Endodermal cell (in vitro differentiated cells): ENCODE data around the gene ADD1. TPM values are rescaled to one million over a fixed set of nuclear protein-coding genes. Genes with fewer than 3 reads are reported as not detected.
A peak's percentile ranks its signal among the peaks of the same experiment; 100 is the strongest.

ENCODE experiments used
- DNase-seq: peaks from one replicate; pipeline ENCODE4 v3.0.0-alpha.2; 2017
- H3K27ac ChIP-seq: 2 replicates; pipeline ENCODE4 v1.5.1; 2013; ENCODE audit warnings: mild to moderate bottlenecking, low read depth, low read length, moderate library complexity
- H3K27me3 ChIP-seq: 2 replicates; pipeline ENCODE4 v1.6.1; 2013; ENCODE audit warnings: mild to moderate bottlenecking, low read length, moderate library complexity; ENCODE audit not compliant: insufficient read depth, control insufficient read depth, poor library complexity, severe bottlenecking
- H3K36me3 ChIP-seq: 2 replicates; pipeline ENCODE4 v1.7.0; 2013; ENCODE audit warnings: mild to moderate bottlenecking, low read length, moderate library complexity; ENCODE audit not compliant: control insufficient read depth, insufficient read depth
- H3K4me1 ChIP-seq: one replicate; pipeline ENCODE4 v1.7.0; 2013; ENCODE audit warnings: low read length; ENCODE audit not compliant: control insufficient read depth, insufficient read depth
- H3K4me3 ChIP-seq: 2 replicates; pipeline ENCODE4 v1.5.1; 2013; ENCODE audit warnings: mild to moderate bottlenecking, low read length, moderate library complexity
- H3K9ac ChIP-seq: 2 replicates; pipeline ENCODE4 v1.6.1; 2013; ENCODE audit warnings: mild to moderate bottlenecking, low read length, moderate library complexity; ENCODE audit not compliant: poor library complexity, severe bottlenecking; ENCODE audit errors: extremely low read depth
- H3K9me3 ChIP-seq: 2 replicates; pipeline ENCODE4 v1.6.1; 2013; ENCODE audit warnings: mild to moderate bottlenecking, low read length, moderate library complexity; ENCODE audit not compliant: control insufficient read depth
- H3K27ac Mint-ChIP-seq: 2 replicates; pipeline ENCODE4 v1.8.0; 2020; ENCODE audit warnings: mixed read lengths
- H3K27me3 Mint-ChIP-seq: 2 replicates; pipeline ENCODE4 v1.8.0; 2021; ENCODE audit warnings: mild to moderate bottlenecking, mixed read lengths; ENCODE audit not compliant: insufficient read depth
- H3K36me3 Mint-ChIP-seq: 2 replicates; pipeline ENCODE4 v1.8.0; 2020; ENCODE audit warnings: low read depth, mixed read lengths
- H3K4me1 Mint-ChIP-seq: 2 replicates; pipeline ENCODE4 v1.8.0; 2020; ENCODE audit warnings: mixed read lengths
- H3K4me3 Mint-ChIP-seq: 2 replicates; pipeline ENCODE4 v1.8.0; 2020; ENCODE audit warnings: mild to moderate bottlenecking, moderate library complexity, mixed read lengths
- H3K9me3 Mint-ChIP-seq: 2 replicates; pipeline ENCODE4 v1.8.0; 2020; ENCODE audit warnings: mild to moderate bottlenecking, mixed read lengths
- CTCF ChIP-seq: fragments of 200-600 bp; sonication (generic); conservative IDR thresholded peaks from 2 replicates; pipeline ENCODE4 v1.5.0; 2021; ENCODE audit warnings: antibody characterized with exemption, mild to moderate bottlenecking
- WGBS, 2 experiments: methylation state at CpG; one replicate each; pipeline versions ENCODE4 v1.1.5 to v1.1.7; 2013; ENCODE audit warnings: missing lambda C conversion rate in 2 of 2, mixed read lengths in 1 of 2; ENCODE audit not compliant: insufficient coverage in 1 of 2, insufficient read length in 1 of 2; 5-methylcytosine and 5-hydroxymethylcytosine counted together
- total RNA-seq, 2 donors: library from RNA; stranded (reverse); fragmentation: NEBNext Ultra II Directional in 1 of 2; extraction: Animal tissue kit (Norgen Biotek cat#: 25700) in 1 of 2; gene quantifications; 2 replicates in 1 of 2; 3 replicates in 1 of 2; pipeline ENCODE4 v1.2.1, GENCODE V29; 2021

The ADD1 gene
- total RNA-seq, 2 donors from 2014 or later = 231 to 257 TPM

- H3K27ac ChIP-seq = no peak overlapping the region
- H3K9ac ChIP-seq = no peak overlapping the region
- 96% methylated on average over 13 to 19 of the region's 19 CpGs for WGBS, 2 experiments
- H3K27me3 ChIP-seq = no peaks in the 10 kb centered on the region
- H3K4me3 ChIP-seq = no peak overlapping the region
- H3K9me3 ChIP-seq = no peaks in the 10 kb centered on the region
- Mint-ChIP-seq H3K4me1 (peaks cover 12% of the 10 kb centered on the region), H3K4me3 (no peak overlapping the region), H3K36me3 (peaks cover 36% of the 10 kb centered on the region), H3K9me3 (no peaks in the 10 kb centered on the region), H3K27me3 (no peaks in the 10 kb centered on the region), H3K27ac (no peak overlapping the region)
- no peak for TF ChIP-seq CTCF
- H3K36me3 ChIP-seq = peaks cover 27% of the 10 kb centered on the region
- no peaks in the 10 kb centered on the region for H3K4me1 ChIP-seq
- DNase-seq = peak; percentile 24
Measured at GRCh38 chr4:2832981-2833670, 10.5 kb upstream of the ADD1 start.

- H3K27ac Mint-ChIP-seq = no peak overlapping the region
- H3K9me3 ChIP-seq = no peaks in the 10 kb centered on the region
- peaks cover 14% of the 10 kb centered on the region for H3K4me1 Mint-ChIP-seq
- no peaks in the 10 kb centered on the region for H3K27me3 Mint-ChIP-seq
- no peaks in the 10 kb centered on the region for H3K27me3 ChIP-seq
- H3K4me3 ChIP-seq = no peak overlapping the region
- no peak overlapping the region for H3K4me3 Mint-ChIP-seq
- no peaks in the 10 kb centered on the region for H3K9me3 Mint-ChIP-seq
- TF ChIP-seq CTCF = no peak
- no peak overlapping the region for H3K27ac ChIP-seq
- no peaks in the 10 kb centered on the region for H3K4me1 ChIP-seq
- WGBS, 2 experiments = 97 to 100% methylated on average over 6 to 7 of the region's 7 CpGs
- peaks cover 27% of the 10 kb centered on the region for H3K36me3 ChIP-seq
- peaks cover 31% of the 10 kb centered on the region for H3K36me3 Mint-ChIP-seq
- no peak for DNase-seq
- H3K9ac ChIP-seq = no peak overlapping the region
Measured at GRCh38 chr4:2833671-2834000, 10.0 kb upstream of the ADD1 start.

DNA sequence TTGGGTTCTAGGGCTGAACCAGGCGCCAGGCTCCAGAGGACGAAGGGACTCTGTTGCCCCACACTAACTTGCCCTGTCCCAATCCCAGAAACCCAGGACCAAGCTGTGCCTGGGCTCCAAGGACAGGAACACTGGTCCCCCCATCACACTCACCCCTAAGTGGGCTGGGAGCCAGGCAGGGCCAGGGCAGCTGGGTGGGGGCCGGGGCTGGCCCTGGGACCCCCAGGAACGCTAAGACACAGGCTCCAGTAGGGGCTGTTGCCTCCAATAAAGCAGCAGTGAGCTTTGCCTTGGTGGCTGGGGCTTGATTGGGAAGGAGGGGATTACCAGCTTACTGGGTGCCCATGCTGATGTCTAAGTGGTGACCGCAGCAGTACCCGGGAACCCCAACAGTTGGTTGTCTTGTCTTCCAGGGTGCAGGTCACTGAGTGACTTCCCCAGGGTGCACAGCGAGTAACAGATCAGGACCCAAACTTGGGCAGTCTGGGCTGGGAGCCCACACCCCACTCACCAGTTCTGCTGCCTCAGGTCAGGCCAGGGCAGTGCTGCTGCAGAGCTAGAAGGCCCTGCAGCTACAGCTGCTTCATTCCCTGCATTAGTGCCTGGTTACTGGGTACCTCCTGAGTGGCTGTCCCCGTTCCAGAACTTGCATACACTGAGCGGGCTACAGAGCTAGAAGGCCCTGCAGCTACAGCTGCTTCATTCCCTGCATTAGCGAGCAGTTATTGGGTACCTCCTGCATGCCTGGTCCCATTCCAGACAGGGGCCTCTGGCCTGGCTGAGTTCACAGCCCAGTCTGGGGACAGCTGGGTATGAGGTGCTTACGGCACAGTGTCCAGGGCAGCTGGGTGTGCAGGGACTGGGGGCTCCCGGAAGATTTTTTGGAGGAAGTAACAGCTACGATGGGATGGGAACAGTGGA, 9.4 kb upstream of the ADD1 start:
- Mint-ChIP-seq H3K4me1 (peaks cover 14% of the 10 kb centered on the region), H3K27me3 (no peaks in the 10 kb centered on the region), H3K36me3 (peaks cover 28% of the 10 kb centered on the region), H3K4me3 (no peak overlapping the region), H3K9me3 (no peaks in the 10 kb centered on the region), H3K27ac (no peak overlapping the region)
- 92 to 96% methylated on average over 10 to 13 of the region's 13 CpGs for WGBS, 2 experiments
- no peak for DNase-seq
- peaks cover 27% of the 10 kb centered on the region for H3K36me3 ChIP-seq
- TF ChIP-seq CTCF = no peak
- no peak overlapping the region for H3K4me3 ChIP-seq
- no peaks in the 10 kb centered on the region for H3K9me3 ChIP-seq
- H3K27ac ChIP-seq = no peak overlapping the region
- no peak overlapping the region for H3K9ac ChIP-seq
- no peaks in the 10 kb centered on the region for H3K4me1 ChIP-seq
- no peaks in the 10 kb centered on the region for H3K27me3 ChIP-seq
